SH-SY5Y (cell line): Measurements from ENCODE around the gene MYZAP.

Experiments used
- GATA2 ChIP-seq: IDR thresholded peaks from 2 replicates; pipeline ENCODE4 v1.6.1; 2011; ENCODE audit warnings: mild to moderate bottlenecking, low read depth, low read length
- GATA3 ChIP-seq: IDR thresholded peaks from 2 replicates; pipeline ENCODE4 v1.6.1; 2011; ENCODE audit warnings: low read depth, mild to moderate bottlenecking, low read length, moderate library complexity

DNA sequence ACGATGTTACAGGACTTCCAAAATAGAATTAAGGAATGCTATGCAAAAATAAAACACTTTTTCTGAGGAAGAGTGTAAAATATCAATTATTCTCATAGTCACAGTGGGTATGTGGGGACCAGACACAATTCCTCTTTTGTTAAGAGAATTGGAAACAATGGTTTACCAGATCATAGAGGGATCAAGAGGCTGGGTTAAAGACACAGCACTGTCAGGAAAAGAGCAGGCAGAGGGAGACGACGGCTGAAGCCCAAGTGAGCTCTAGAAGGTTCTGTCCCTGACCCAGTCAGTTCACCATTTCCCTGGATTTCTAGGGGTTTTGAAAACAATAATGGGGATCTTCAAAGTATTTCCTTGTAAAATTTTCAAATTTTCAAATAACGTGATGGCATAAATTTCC lies 60.8 kb downstream of the MYZAP start:
- TF ChIP-seq GATA2 (no peak), GATA3 (no peak)
